HL-60 (cell line): ENCODE data around the gene RHOV.

Experiments
- DNase-seq, 2 experiments: peaks; one replicate each; pipeline ENCODE4 v3.0.0-alpha.2; 2010 to 2020; ENCODE audit warnings: low read depth in 1 of 2, low spot score in 1 of 2
- H3K27ac ChIP-seq: fragments of 250-450 bp; sonication (Bioruptor Pico); replicated peaks from 2 replicates; pipeline ENCODE4 v1.5.1; 2020; ENCODE audit warnings: mild to moderate bottlenecking, moderate library complexity
- H3K27me3 ChIP-seq: fragments of 250-450 bp; sonication (Bioruptor Pico); 2 replicates; pipeline ENCODE4 v1.5.1; 2021; ENCODE audit warnings: mild to moderate bottlenecking, moderate library complexity; ENCODE audit not compliant: insufficient read depth, poor library complexity, severe bottlenecking
- H3K4me3 ChIP-seq: replicated peaks from 2 replicates; pipeline ENCODE4 v1.5.1; 2011; ENCODE audit warnings: mild to moderate bottlenecking, control low read depth, low read length; ENCODE audit not compliant: insufficient read depth
- GABPA ChIP-seq: IDR thresholded peaks from 2 replicates; pipeline ENCODE4 v1.6.1; 2012; ENCODE audit warnings: low read depth
- POLR2AphosphoS5 ChIP-seq: IDR thresholded peaks from 2 replicates; pipeline ENCODE4 v1.6.1; 2012; ENCODE audit warnings: low read depth
- SPI1 ChIP-seq: IDR thresholded peaks from 2 replicates; pipeline ENCODE4 v1.6.1; 2012; ENCODE audit warnings: low read depth, mild to moderate bottlenecking, borderline replicate concordance
- TF ChIP-seq, protein P1 (sequence below): IDR thresholded peaks from one replicate; pipeline ENCODE4 v1.5.1; 2011; ENCODE audit warnings: low read length, control low read depth, inconsistent platforms; ENCODE audit not compliant: insufficient read depth
- TF ChIP-seq, protein P2 (sequence below): IDR thresholded peaks from 2 replicates; pipeline ENCODE4 v1.6.1; 2012; ENCODE audit warnings: low read depth; ENCODE audit not compliant: insufficient replicate concordance

RHOV gene

DNA sequence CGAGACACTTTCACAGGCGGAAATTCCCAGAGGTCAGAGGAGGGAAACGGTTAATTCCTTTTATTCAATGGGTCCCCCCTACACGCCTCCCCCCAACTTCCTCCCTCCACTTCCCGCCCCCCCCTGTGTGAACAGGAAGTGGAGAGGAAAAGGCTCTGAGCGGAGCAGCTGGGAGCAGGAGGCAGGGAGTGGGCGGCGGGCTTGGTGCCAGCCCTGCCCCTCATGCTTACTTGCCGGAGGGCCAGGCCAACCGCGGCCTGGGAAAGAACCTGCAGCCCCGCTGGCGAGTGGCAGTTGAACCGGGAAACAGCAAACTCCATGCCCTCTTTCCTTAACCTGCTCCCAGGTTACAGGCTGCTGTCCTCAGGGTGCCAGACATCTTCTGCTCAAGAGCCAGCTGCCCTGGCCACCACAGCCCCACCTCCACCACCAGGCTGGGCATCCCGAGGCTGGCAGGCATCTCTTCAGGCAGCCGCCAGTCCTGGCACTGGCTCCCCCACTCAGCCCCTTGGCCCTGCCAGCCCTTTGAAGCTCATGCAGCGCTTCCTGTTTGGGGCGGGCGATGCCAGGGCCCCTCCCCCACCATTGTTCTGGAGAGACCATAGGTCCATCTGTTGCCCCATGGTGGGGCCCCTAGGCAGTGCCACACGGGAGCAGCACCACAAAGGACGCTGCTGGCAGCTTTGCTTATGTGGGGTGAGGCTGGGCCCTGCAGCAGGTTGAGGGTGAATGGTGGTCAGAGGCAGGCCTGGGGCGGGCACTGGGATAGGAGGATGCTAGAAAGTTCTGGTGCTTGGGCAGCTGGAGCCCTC, 33.2 kb upstream of the RHOV start:
- peak; percentile 76 for TF ChIP-seq SPI1
- TF ChIP-seq, protein P1, sequence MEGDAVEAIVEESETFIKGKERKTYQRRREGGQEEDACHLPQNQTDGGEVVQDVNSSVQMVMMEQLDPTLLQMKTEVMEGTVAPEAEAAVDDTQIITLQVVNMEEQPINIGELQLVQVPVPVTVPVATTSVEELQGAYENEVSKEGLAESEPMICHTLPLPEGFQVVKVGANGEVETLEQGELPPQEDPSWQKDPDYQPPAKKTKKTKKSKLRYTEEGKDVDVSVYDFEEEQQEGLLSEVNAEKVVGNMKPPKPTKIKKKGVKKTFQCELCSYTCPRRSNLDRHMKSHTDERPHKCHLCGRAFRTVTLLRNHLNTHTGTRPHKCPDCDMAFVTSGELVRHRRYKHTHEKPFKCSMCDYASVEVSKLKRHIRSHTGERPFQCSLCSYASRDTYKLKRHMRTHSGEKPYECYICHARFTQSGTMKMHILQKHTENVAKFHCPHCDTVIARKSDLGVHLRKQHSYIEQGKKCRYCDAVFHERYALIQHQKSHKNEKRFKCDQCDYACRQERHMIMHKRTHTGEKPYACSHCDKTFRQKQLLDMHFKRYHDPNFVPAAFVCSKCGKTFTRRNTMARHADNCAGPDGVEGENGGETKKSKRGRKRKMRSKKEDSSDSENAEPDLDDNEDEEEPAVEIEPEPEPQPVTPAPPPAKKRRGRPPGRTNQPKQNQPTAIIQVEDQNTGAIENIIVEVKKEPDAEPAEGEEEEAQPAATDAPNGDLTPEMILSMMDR: no peak
- no peak for TF ChIP-seq POLR2AphosphoS5
- peak in 1 of 2 experiments; percentile 45 for DNase-seq
- Histone ChIP-seq H3K27ac (peak overlapping the region; percentile 59), H3K4me3 (no peak overlapping the region), H3K27me3 (no peaks in the 10 kb centered on the region)

DNA sequence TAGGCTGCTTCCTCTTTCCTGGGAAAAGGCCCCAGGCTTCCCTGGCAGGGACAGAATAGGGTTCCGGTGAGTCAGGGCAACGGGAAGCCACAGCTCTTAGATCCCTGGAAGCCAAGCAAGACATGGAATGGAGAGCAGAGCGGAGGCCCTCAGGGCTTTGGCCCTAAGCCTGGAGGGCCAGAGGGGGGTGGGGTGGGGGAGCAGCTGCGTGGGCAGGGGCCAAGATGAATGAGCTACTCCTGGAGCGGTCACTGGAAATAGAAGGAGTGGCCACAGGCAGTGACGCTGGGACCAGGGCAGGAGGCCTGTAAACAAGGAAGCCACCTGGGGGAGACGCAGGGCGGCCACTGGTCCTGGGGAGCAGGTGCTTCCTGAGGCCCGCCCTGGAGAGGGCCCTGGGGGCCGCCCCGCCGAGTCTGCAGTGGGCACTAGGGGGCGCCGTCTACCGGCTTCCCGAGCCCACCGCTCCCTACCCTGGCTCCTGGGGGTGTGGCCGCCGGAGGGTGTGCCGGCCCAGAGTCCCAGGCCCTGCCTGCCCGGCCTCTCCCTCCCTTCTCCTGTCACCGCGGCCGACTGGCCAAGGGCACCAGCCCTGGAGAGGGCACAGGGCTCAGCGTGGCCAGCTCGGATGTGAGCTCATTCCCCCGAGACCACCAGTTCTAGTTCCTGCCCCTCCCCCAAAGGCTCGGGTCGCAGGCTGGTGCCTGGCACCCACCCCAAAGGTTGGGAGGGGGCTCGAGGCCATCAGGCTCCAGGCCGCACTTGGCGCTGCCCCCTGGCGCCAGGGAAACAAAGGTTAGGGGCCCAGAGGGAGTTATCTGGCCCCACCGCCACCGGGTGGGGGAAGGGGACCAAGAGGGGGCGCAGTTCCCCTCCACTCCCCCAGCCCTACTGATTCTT, 32.3 kb upstream of the RHOV start:
- H3K4me3 ChIP-seq: no peak overlapping the region
- peak overlapping the region; percentile 59 for H3K27ac ChIP-seq
- peak; percentile 63 to 75 for DNase-seq
- no peaks in the 10 kb centered on the region for H3K27me3 ChIP-seq
- TF ChIP-seq, protein P1: peak; percentile 37
- TF ChIP-seq GABPA (no peak), SPI1 (no peak), POLR2AphosphoS5 (peak; percentile 60)

DNA sequence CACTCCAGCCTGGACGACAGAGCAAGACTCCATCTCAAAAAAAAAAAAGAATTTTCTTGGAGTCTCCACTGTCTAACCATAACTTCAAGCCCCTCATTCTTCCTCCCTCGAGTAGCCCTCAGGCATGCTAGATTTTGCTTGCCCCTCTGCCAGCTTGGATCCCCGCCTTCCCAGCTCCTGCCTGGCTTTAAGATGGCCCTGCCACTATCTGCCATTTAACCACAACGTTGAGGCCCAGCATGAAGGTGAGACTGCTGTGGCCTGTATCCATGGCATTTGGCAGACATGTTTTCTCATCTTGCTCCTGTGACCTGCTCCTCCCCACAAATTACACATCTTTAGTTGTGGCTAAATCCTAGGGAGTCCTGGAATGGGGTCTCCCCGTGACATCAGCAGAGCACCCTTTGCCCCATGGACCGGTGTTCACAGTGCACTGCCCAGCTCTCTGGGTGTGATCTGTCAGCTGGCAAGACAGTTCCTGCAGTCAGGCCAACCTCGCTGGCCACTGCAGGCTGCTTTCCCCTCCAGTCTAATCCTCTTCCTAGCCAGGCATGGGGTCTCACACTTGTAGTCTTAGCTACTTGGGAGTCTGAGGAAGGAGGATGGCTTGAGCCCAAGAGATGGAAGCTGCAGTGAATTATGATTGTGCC, 30.6 kb upstream of the RHOV start:
- no peak for DNase-seq
- Histone ChIP-seq H3K4me3 (no peak overlapping the region), H3K27me3 (no peaks in the 10 kb centered on the region), H3K27ac (no peak overlapping the region)
- TF ChIP-seq GABPA: no peak
- no peak for TF ChIP-seq SPI1
- TF ChIP-seq POLR2AphosphoS5: no peak
- TF ChIP-seq, protein P1: no peak
- TF ChIP-seq, protein P2, sequence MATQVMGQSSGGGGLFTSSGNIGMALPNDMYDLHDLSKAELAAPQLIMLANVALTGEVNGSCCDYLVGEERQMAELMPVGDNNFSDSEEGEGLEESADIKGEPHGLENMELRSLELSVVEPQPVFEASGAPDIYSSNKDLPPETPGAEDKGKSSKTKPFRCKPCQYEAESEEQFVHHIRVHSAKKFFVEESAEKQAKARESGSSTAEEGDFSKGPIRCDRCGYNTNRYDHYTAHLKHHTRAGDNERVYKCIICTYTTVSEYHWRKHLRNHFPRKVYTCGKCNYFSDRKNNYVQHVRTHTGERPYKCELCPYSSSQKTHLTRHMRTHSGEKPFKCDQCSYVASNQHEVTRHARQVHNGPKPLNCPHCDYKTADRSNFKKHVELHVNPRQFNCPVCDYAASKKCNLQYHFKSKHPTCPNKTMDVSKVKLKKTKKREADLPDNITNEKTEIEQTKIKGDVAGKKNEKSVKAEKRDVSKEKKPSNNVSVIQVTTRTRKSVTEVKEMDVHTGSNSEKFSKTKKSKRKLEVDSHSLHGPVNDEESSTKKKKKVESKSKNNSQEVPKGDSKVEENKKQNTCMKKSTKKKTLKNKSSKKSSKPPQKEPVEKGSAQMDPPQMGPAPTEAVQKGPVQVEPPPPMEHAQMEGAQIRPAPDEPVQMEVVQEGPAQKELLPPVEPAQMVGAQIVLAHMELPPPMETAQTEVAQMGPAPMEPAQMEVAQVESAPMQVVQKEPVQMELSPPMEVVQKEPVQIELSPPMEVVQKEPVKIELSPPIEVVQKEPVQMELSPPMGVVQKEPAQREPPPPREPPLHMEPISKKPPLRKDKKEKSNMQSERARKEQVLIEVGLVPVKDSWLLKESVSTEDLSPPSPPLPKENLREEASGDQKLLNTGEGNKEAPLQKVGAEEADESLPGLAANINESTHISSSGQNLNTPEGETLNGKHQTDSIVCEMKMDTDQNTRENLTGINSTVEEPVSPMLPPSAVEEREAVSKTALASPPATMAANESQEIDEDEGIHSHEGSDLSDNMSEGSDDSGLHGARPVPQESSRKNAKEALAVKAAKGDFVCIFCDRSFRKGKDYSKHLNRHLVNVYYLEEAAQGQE: no peak
